GM18507 (cell line): ENCODE results near the gene KCNMA1.
A peak's percentile ranks its signal among the peaks of the same experiment; 100 is the strongest.
"Not testable (repeated sequence)": the region's sequence is repeated elsewhere in the genome, so short reads cannot be mapped to it uniquely, and the experiment has no call there.

ENCODE experiments used
- DNase-seq: peaks from one replicate; pipeline ENCODE4 v3.0.0; 2011; ENCODE audit warnings: low read depth; ENCODE audit not compliant: insufficient read length; ENCODE audit errors: extremely low spot score
- FAIRE-seq: peaks from 2 replicates; lab custom pipeline; 2011; peaks lifted over from hg19 to GRCh38; lab: Jason Lieb, UNC

The KCNMA1 gene

DNA sequence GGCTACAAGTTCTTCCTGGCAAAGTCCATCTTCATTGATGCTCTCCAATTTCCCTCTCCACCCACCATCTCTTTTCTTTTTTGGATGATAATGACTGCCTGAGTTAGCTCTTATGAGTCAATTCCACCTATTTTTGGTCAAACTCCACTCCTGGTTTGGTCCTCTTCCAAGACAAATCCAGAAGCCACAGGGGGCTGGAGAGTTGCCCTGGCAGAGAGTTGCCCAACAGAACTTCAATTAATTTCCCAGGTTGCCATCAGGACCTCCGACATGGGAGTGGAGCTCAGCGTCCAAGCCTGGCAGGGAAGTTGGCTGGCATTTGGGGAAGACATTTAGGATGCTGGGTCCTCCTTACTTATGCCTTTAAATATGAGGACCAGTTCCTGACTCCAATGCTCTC, 29.2 kb upstream of the KCNMA1 start:
- FAIRE-seq (no peak), DNase-seq (no peak)

DNA sequence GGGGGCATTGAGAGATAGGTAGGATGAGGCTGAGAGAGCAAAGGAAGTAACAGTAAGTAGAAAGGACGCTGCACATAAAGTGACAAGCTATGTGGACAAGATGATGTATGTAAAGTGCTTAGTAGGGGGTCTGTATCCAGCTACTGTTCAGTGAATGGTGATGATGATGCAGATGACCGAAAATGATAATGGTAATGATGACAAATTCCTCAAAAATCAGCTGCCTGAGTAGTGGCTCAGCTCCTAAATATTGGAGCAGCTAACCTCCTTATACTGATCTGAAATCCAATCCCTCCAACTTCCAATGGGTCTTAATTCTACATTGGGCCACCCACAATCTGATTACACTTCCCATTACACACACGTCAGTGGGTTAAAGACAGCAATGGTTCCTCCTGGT, 27.1 kb upstream of the KCNMA1 start:
- no peak for DNase-seq
- no peak for FAIRE-seq

DNA sequence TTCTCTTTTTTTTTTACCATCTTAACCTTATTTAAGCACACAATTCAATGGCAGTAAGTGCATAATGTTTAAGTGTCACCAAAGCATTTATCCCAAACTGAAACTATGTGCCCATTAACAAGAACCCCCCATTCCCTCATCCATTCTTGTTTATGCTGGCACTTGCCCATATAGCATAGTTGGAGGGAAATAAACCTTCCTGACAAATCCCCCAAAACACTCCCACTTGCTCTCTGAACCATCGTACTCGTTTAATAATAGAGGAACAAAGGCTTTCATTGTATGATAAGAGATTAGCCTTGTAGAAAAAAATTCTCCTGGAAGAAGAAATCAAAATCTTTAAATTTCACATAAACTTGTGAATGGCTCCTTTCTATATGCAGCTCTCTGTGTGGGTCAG, 26.4 kb upstream of the KCNMA1 start:
- DNase-seq (no peak), FAIRE-seq (no peak)

GRCh38 chr10:77661674-77662073, 24.1 kb upstream of the KCNMA1 start:
- no peak for FAIRE-seq
- no peak for DNase-seq

GRCh38 chr10:77661100-77661499, 23.5 kb upstream of the KCNMA1 start:
- DNase-seq (no peak), FAIRE-seq (no peak)

DNA sequence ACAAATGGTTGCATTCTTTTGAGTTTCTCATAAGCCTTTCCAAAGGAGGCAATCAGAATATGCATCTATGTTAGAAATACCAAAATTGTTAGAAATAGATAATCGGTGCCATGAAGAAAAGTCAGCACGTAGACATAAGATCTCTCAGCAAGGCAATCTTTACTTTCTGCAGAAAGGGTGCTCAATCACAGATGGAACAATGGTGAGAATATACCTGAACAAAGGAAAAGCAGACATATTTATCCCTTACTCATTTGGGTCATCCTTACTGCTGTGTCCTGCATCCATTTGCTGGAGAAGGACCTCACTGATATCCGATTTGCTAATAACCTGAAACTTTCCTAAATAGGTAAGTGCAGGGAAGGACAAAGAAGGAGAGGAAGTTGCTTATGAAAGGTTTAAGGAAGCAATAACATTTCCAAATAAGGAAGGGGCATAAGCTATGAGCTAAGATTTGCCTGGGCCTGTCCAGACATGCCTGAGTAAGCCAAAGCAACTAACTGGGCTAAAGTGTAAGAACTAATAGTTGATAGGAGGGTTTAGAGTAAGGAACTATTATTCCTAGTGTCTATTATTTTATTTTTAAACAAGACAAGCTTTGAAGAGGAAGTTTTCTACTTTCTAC, 21.6 kb upstream of the KCNMA1 start:
- not testable (repeated sequence) for DNase-seq, FAIRE-seq

GRCh38 chr10:77653210-77653609, 15.6 kb upstream of the KCNMA1 start:
- DNase-seq: no peak
- FAIRE-seq: no peak

GRCh38 chr10:77649333-77650331, 12.0 kb upstream of the KCNMA1 start:
- FAIRE-seq (peak; percentile 58), DNase-seq (no peak)

GRCh38 chr10:77648472-77648871, 10.9 kb upstream of the KCNMA1 start:
- FAIRE-seq: no peak
- DNase-seq: no peak

- DNase-seq (no peak), FAIRE-seq (no peak)
Measured at GRCh38 chr10:77647543-77648293, 10.1 kb upstream of the KCNMA1 start.

DNA sequence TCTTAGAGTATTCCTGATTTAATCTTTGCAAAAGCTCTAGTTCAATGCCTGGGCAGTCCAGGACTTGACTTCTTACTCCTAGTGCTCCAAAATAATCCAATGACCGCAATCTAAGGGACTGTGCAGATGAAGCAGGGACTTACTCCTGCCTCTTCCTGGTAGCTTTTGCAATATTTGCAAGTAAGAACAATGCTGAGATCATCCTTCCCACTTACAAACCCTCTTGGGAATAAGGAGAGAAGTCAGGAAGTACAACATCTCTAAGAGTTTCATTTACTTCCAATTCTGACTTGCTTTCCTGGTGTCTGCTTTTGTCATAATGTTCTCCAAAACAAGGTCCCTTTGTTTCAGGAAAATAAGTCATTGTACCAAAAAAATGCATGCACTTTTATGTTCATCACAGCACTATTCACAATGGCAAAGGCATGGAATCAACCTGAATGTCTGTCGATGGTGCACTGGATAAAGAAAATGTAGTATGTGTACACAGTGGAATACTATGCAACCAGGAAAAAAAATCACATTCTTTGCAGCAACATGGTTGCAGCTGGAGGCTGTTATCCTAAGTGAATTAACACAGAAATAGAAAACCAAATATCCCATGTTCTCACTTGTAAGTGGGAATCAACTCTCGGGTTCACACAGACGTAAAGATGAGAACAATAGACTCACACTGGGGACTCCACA, 7.1 kb upstream of the KCNMA1 start:
- DNase-seq: no peak
- FAIRE-seq: no peak

- peak; percentile 76 for FAIRE-seq
- no peak for DNase-seq
Measured at GRCh38 chr10:77643795-77644468, 6.3 kb upstream of the KCNMA1 start.

- peak; percentile 38 for DNase-seq
- FAIRE-seq: peak; percentile 85
Measured at GRCh38 chr10:77641788-77642397, 4.3 kb upstream of the KCNMA1 start.

GRCh38 chr10:77641344-77641743, 3.7 kb upstream of the KCNMA1 start:
- FAIRE-seq: no peak
- DNase-seq: no peak

- DNase-seq (no peak), FAIRE-seq (no peak)
Measured at GRCh38 chr10:77640167-77640566, 2.6 kb upstream of the KCNMA1 start.

DNA sequence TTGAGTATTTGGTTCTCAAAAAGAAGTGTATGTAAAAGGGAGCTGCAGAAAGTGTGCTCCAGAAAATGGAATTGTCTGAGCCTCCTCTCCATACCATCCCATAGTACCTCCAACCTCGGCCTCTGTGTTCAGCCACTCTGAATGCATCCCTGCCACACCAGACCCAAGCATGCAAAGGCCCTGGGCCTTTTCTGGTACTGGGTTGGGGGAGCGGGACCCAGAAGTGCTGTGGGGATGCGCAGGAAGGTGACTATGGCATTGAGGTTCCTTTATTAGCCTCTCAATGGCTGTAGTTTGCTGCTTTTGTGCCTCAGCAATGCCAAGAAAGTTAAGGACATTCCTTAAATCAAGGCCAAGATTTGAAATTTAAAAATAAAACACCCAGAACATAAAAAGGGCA, 2.1 kb upstream of the KCNMA1 start:
- DNase-seq: no peak
- no peak for FAIRE-seq

- FAIRE-seq: no peak
- no peak for DNase-seq
Measured at GRCh38 chr10:77638321-77639101, 903 bp upstream of the KCNMA1 start.

GRCh38 chr10:77636967-77637531, 559 bp downstream of the KCNMA1 start:
- no peak for DNase-seq
- no peak for FAIRE-seq
